DMS 273 (cell line): ENCODE measurements around the gene POU2F3.
A peak's percentile ranks its signal among the peaks of the same experiment; 100 is the strongest.
"Not testable (repeated sequence)": the region's sequence is repeated elsewhere in the genome, so short reads cannot be mapped to it uniquely, and the experiment has no call there.

Experiments
- DNase-seq: peaks from one replicate; lab custom pipeline; 2025; ENCODE audit not compliant: unreplicated experiment; lab: John Stamatoyannopoulos, UW

Gene POU2F3

DNA sequence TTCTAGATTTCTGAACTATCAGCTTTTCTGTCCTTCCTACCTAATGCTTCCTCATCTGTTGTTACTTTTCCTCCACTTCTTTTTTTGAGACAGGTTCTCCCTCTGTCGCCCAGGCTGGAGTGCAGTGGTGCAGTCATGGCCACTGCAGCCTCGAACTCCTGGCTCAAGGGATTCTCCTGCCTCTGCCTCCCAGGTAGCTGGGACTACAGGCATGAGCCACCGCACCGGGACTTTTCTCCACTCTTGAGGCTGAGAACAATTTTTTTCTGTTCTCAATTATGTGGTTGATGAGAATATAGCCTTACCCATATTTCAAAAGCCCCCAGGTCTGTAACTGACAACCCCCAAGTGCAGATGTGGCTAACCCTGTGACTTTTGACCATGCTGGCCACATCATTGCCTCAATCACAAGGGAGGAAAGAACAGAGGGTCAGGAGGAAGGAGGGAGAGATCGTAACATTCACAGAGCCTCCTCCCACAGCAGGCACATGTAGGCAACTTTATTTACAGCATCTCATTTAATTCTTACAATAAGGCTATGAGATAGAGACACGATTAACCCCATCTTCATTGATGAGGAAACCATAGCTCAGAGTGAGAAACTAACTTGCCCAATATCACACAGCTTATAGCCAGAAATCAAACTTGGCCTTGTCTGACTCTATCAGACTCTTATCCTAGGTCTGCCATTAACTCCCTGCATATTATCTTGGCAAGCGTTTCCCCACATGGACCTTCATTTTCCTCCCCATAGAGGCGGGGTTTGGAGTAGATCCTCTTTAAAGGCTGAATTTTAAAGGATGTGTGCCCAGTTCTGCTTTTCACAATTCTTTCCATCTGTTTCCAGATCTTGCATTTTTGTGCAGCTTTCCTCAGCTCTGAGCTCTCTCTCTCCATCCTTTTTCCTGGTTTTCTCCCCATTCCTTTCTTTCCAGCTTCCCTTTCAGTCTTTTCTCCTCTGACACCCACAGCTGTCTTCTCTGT is 9.6 kb downstream of the POU2F3 start:
- no peak for DNase-seq

- DNase-seq: not testable (repeated sequence)
Observed at GRCh38 chr11:120253377-120253776, 13.4 kb downstream of the POU2F3 start.

DNA sequence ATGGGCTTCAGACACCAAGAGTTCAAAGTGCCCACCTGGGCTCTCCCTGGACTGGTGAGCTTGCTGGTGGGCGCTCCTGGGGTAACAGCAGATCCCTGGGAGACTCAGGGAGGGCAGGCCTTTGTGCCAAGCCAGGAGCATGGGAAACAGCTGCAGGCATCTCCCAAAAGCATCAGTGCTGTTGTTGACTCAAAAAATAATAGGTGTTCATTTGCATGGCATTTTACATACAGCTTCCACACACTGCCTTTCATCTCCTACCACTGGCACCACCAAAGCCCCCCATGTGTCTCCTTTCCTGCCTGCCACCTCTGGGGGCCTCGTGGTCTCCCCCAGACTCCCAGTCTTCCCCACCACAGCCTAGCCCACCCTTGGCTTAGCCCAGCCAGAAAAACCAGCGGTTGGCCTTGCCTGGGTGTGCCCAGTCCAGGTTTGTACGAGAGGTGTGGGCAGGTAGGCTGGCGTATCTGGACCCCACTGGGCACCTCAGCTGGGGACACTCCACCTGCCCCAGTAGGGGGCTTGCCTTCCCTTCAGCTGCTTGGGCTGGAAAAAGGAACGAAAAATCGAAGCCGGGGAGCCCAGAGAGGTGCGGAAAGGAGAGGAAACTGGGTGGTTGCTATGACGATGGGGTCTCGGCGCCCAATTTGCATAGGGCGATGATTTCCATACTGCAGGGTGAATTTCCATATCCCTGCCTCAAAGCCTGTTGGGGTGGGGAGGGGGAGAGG is 15.0 kb downstream of the POU2F3 start:
- DNase-seq: peak; percentile 18

GRCh38 chr11:120255519-120255866 is 15.6 kb downstream of the POU2F3 start:
- no peak for DNase-seq

DNA sequence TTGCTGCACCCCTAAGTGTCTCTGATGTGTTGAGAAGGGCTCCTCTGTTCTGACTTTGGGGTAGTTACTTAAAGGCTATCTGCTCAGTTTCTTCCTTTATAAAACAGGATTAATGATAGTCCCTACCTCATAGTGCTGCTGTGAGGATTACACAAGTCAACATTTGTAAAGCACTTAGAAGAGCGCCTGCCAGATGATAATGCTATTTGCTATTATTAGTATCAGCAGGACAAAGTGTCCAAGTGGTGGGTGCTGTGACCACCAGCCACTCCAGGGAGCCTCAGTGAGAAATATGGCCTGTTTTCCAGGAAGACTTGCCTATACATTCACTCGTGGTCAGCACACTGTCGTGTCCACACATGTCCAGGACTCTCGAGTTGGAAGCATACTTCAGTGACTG is 16.2 kb downstream of the POU2F3 start:
- no peak for DNase-seq

DNA sequence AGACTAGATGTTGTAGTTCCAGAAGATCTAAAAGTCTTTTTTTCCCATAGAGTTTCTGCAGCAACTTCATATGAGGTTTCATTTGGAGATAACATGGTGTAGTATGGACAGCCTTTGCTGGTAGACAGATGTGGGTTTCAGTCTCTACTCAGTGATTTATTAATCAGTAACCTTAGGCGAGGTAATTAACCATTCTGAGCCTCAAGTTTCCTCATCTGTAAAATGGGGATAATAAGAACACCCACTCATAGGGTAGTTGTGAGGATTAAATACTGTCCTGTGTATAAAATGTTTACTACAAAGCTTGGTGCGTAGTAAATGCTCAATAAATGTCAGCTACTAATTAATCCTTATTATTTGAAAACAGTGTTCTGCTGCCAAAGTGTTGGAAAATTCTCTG is 16.8 kb downstream of the POU2F3 start:
- no peak for DNase-seq

GRCh38 chr11:120257346-120257745 is 17.4 kb downstream of the POU2F3 start:
- DNase-seq: no peak

- DNase-seq: no peak
Observed at GRCh38 chr11:120258661-120259060, 18.7 kb downstream of the POU2F3 start.

GRCh38 chr11:120259241-120259640 is 19.3 kb downstream of the POU2F3 start:
- DNase-seq: no peak

GRCh38 chr11:120259988-120260565 is 20.1 kb downstream of the POU2F3 start:
- DNase-seq: no peak

DNA sequence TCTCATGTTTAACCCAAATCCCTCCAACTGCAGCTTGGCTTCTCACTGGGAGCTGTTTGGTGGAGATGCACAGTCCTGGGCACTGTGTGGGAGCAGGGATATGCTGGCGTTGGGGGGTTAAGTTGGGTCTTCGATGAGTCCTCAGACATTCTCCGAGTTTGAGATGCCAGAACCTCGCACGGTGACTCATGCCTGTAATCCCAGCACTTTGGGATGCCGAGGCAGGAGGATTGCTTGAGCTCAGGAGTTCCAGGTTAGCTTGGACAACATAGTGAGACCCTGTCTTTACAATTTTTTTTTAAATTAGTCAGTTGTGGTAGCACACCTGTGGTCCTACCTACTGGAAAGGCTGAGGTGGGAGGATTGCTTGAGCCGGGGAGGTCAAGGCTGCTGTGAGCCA is 20.7 kb downstream of the POU2F3 start:
- DNase-seq: no peak

GRCh38 chr11:120261321-120261720 is 21.4 kb downstream of the POU2F3 start:
- peak; percentile 41 for DNase-seq

- DNase-seq: no peak
Observed at GRCh38 chr11:120261931-120262330, 22.0 kb downstream of the POU2F3 start.

DNA sequence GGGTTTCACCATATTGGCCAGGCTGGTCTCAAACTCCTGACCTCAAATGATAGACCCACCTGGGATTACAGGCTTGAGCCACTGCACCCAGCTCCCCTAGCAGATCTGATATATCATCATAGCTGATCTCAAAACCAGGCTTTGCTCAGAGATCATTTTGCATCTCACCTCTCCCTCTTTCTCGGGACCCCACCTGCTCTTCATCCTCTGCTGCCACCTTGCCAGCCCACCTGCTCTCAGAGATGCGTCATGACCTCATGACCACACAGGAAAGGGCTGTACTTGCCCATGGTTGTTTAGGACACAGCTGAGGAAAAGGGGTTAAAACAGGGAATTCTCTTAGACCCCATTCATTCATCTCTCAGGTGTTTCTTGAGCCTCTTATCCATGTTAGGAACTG is 27.4 kb downstream of the POU2F3 start:
- DNase-seq: no peak

- DNase-seq: peak; percentile 5
Observed at GRCh38 chr11:120268686-120269085, 28.7 kb downstream of the POU2F3 start.

DNA sequence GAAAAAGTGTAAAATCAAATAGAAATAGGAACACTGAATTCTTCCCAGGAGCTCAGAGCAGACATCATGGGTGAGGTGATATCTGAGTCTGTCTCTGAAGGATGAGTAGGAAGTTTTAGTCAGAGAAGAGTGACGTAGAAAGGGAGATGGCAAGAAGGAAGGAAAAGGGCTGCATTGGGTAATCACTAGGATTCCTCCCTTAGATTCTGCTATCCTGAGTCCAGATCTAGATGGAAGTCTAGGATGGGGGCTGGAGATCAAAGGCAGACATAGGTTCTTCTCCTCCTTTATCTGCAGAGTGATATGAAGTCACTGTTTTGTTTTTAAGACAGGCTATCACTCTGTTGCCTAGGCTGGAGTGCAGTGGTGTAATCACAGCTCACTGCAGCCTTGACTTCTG is 30.4 kb downstream of the POU2F3 start:
- DNase-seq: no peak

- DNase-seq: no peak
Observed at GRCh38 chr11:120271672-120272071, 31.7 kb downstream of the POU2F3 start.

DNA sequence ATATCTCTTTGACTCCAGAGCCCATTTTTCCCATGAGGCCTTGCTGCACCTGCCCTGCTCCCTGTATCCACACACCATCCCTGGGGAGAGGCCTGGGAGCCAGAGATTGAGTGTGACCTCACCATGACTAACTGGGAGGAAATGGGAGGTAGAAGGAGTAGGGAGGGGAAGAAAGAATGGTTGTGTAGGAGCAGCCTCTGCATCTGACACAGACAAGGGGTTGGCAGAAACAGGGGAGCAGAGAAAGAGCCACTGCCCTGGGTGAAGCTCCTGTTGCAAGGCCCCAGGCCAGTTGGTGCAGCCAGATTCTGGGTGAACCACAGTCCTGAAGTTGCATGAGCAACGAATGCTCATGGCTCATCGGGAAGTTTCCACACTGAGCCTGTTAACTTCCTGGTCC is 32.4 kb downstream of the POU2F3 start:
- no peak for DNase-seq

DNA sequence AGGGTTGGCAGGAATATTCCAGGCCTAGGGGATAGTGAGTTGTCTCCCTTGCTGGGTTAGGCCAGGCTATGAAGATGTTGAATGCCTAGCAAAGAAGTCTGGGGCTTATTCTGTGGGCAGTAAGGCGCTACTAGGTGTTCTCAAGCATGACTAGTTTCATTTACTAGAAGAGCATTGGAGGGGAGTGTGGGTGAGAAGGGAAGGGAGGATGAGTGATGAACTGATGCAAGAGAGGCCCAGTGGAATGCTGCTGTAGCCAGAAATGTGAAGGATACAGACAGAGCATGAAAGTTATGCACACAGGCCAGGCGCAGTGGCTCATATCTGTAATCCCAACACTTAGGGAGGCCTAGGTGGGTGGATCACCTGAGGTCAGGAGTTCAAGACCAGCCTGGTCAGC is 33.5 kb downstream of the POU2F3 start:
- no peak for DNase-seq

DNA sequence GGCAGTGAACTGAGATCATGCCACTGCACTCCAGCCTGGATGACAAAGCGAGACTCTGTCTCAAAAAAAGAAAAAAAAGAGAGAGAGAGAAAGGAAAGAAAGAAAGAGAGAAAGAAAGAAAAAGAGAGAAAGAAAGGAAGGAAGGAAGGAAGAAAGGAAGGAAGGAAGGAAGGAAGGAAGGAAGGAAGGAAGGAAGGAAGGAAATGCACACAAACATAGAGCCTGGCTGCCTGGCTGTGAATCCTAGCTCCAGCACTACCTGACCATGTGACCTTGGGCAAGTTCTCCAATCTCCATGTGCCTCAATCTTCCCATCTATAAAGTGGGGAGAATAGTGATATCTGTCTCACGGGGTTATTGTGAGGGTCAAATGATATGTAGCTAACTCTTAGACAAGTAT is 34.0 kb downstream of the POU2F3 start:
- DNase-seq: not testable (repeated sequence)

DNA sequence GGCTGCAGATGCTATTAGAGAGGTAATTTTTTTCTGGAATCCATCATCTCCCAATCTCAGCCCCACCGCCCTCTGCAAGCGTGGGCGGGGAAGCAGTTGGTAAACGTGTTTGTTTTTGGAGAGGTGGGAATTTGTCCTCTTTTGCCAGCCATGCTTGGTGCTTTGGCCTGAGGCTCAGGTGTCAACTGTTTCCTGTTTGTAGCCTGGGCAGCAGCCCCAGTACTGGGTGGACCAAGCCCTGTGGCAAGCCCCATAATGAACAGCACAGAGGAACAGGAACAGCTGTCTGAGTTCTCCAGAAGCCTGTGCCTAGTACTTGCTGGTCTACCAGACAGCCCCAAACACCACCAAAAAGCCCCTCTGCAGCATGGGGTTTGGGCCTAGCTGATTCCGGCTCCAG is 39.6 kb downstream of the POU2F3 start:
- DNase-seq: no peak

GRCh38 chr11:120280600-120281051 is 40.7 kb downstream of the POU2F3 start:
- DNase-seq: peak; percentile 12
